ENCODE measurements around the gene MPZL2.

MPZL2 gene

GRCh38 chr11:118245936-118246562 is 18.0 kb downstream of the MPZL2 start:
- Histone ChIP-seq H3K27me3 (ENCODE audit: control insufficient read depth, insufficient read depth, low read length, poor library complexity, severe bottlenecking) (peaks cover 66% of the 10 kb centered on the region), H3K27ac (ENCODE audit: insufficient read depth, low read depth, low read length, poor library complexity, severe bottlenecking) (no peak overlapping the region), H3K9me3 (ENCODE audit: control insufficient read depth, low read length) (no peaks in the 10 kb centered on the region), H3K36me3 (ENCODE audit: control insufficient read depth, insufficient read depth, low read length) (no peaks in the 10 kb centered on the region), H3K4me1 (ENCODE audit: control insufficient read depth, insufficient read depth, low read length) (no peaks in the 10 kb centered on the region), H3K4me3 (ENCODE audit: insufficient read depth, low read depth, low read length) (no peak overlapping the region)
- WGBS, 2 experiments: 93% methylated on average over 3 of the region's 3 CpGs

GRCh38 chr11:118243993-118244762 is 19.9 kb downstream of the MPZL2 start:
- Histone ChIP-seq H3K27me3 (ENCODE audit: control insufficient read depth, insufficient read depth, low read length, poor library complexity, severe bottlenecking) (peaks cover 47% of the 10 kb centered on the region), H3K4me3 (ENCODE audit: insufficient read depth, low read depth, low read length) (no peak overlapping the region)
- 75 to 77% methylated on average over 3 of the region's 3 CpGs for WGBS, 2 experiments

DNA sequence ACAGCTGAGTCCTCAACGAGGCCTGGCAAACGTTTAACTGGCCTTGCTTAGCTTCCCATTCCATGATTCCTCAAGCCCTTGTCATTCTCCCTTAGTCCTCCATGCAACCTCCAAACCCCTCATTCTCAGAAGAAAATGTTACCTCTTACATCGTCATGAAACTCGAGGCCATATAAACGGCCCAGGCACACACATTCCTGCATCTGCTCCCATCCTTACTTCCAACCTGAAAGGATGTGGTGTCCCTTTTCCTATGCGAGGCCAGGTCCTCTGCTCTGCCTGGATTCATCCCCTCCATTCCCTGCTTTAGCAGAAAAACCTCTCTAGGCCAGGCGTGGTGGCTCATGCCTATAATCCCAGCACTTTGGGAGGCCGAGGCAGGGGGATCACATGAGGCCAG is 20.9 kb downstream of the MPZL2 start:
- Histone ChIP-seq H3K36me3 (ENCODE audit: control insufficient read depth, insufficient read depth, low read length) (no peaks in the 10 kb centered on the region), H3K27me3 (ENCODE audit: control insufficient read depth, insufficient read depth, low read length, poor library complexity, severe bottlenecking) (peaks cover 40% of the 10 kb centered on the region), H3K4me1 (ENCODE audit: control insufficient read depth, insufficient read depth, low read length) (no peaks in the 10 kb centered on the region), H3K9me3 (ENCODE audit: control insufficient read depth, low read length) (no peaks in the 10 kb centered on the region), H3K27ac (ENCODE audit: insufficient read depth, low read depth, low read length, poor library complexity, severe bottlenecking) (no peak overlapping the region), H3K4me3 (ENCODE audit: insufficient read depth, low read depth, low read length) (no peak overlapping the region)
- WGBS, 2 experiments: 80 to 81% methylated on average over 7 of the region's 8 CpGs

More at GRCh38 chr11:118243993-118244762, 19.9 kb downstream of the MPZL2 start:
- no peaks in the 10 kb centered on the region for H3K36me3 ChIP-seq (ENCODE audit: control insufficient read depth, insufficient read depth, low read length)
- no peak overlapping the region for H3K27ac ChIP-seq (ENCODE audit: insufficient read depth, low read depth, low read length, poor library complexity, severe bottlenecking)
- no peaks in the 10 kb centered on the region for H3K4me1 ChIP-seq (ENCODE audit: control insufficient read depth, insufficient read depth, low read length)
- no peaks in the 10 kb centered on the region for H3K9me3 ChIP-seq (ENCODE audit: control insufficient read depth, low read length)

GRCh38 chr11:118241764-118242098 is 22.4 kb downstream of the MPZL2 start:
- H3K27ac ChIP-seq (ENCODE audit: insufficient read depth, low read depth, low read length, poor library complexity, severe bottlenecking): no peak overlapping the region
- peaks cover 28% of the 10 kb centered on the region for H3K27me3 ChIP-seq (ENCODE audit: control insufficient read depth, insufficient read depth, low read length, poor library complexity, severe bottlenecking)
- no peaks in the 10 kb centered on the region for H3K36me3 ChIP-seq (ENCODE audit: control insufficient read depth, insufficient read depth, low read length)
- H3K4me1 ChIP-seq (ENCODE audit: control insufficient read depth, insufficient read depth, low read length): no peaks in the 10 kb centered on the region
- no peaks in the 10 kb centered on the region for H3K9me3 ChIP-seq (ENCODE audit: control insufficient read depth, low read length)
- 77 to 78% methylated on average over 1 of the region's 1 CpG for WGBS, 2 experiments
- H3K4me3 ChIP-seq (ENCODE audit: insufficient read depth, low read depth, low read length): no peak overlapping the region

GRCh38 chr11:118240999-118241763 is 22.9 kb downstream of the MPZL2 start:
- no peaks in the 10 kb centered on the region for H3K4me1 ChIP-seq (ENCODE audit: control insufficient read depth, insufficient read depth, low read length)
- no peak overlapping the region for H3K27ac ChIP-seq (ENCODE audit: insufficient read depth, low read depth, low read length, poor library complexity, severe bottlenecking)
- no peak overlapping the region for H3K4me3 ChIP-seq (ENCODE audit: insufficient read depth, low read depth, low read length)
- 92 to 94% methylated on average over 9 of the region's 9 CpGs for WGBS, 2 experiments
- no peaks in the 10 kb centered on the region for H3K36me3 ChIP-seq (ENCODE audit: control insufficient read depth, insufficient read depth, low read length)
- peaks cover 24% of the 10 kb centered on the region for H3K27me3 ChIP-seq (ENCODE audit: control insufficient read depth, insufficient read depth, low read length, poor library complexity, severe bottlenecking)
- no peaks in the 10 kb centered on the region for H3K9me3 ChIP-seq (ENCODE audit: control insufficient read depth, low read length)

- Histone ChIP-seq H3K27ac (ENCODE audit: insufficient read depth, low read depth, low read length, poor library complexity, severe bottlenecking) (no peak overlapping the region), H3K36me3 (ENCODE audit: control insufficient read depth, insufficient read depth, low read length) (no peaks in the 10 kb centered on the region), H3K27me3 (ENCODE audit: control insufficient read depth, insufficient read depth, low read length, poor library complexity, severe bottlenecking) (peaks cover 13% of the 10 kb centered on the region), H3K4me3 (ENCODE audit: insufficient read depth, low read depth, low read length) (no peak overlapping the region), H3K4me1 (ENCODE audit: control insufficient read depth, insufficient read depth, low read length) (no peaks in the 10 kb centered on the region), H3K9me3 (ENCODE audit: control insufficient read depth, low read length) (no peaks in the 10 kb centered on the region)
- 92 to 97% methylated on average over 3 to 5 of the region's 5 CpGs for WGBS, 2 experiments
Measured at GRCh38 chr11:118239509-118240205, 24.4 kb downstream of the MPZL2 start.

DNA sequence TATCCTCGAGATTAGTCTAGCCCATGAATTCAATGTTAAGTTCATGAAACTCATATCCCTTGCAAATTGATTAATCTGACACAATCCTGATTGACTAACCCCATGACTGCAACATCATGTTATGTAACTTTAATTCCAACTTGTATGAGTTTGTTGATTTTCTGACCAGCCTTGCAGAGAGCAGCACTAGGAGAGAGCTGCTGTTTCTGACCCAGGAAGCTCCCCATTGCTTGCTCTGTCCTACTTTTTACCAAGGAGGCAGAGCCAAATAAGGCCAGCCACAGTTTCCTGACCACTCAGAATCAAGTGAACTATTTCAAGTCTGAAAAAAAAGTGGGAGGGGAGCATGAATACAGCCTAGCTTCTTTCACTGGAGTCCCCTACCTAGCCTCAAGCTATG is 25.2 kb downstream of the MPZL2 start:
- H3K9me3 ChIP-seq (ENCODE audit: control insufficient read depth, low read length): no peaks in the 10 kb centered on the region
- no peaks in the 10 kb centered on the region for H3K36me3 ChIP-seq (ENCODE audit: control insufficient read depth, insufficient read depth, low read length)
- H3K4me3 ChIP-seq (ENCODE audit: insufficient read depth, low read depth, low read length): no peak overlapping the region
- H3K27me3 ChIP-seq (ENCODE audit: control insufficient read depth, insufficient read depth, low read length, poor library complexity, severe bottlenecking): peaks cover 9% of the 10 kb centered on the region
- no peak overlapping the region for H3K27ac ChIP-seq (ENCODE audit: insufficient read depth, low read depth, low read length, poor library complexity, severe bottlenecking)
- H3K4me1 ChIP-seq (ENCODE audit: control insufficient read depth, insufficient read depth, low read length): no peaks in the 10 kb centered on the region
- WGBS, 2 experiments: 94 to 95% methylated on average over 1 of the region's 1 CpG

DNA sequence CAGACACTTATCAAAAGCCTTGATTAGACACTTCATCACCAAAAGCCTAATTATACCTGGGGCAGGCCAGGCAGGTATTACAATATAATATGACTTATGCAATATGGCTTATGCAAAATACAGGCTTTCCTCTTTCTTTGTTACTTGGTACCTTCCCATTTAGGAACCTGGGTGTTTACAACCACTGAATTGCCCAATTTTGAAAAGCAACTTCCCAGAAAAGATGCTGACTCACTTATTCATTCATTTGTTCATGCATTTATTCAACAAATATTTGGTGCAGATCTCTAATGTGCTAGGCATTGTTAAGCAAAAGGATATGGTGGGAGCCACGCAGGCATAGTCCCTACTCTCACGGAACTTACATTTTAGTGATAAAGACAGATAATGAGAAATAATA is 25.7 kb downstream of the MPZL2 start:
- peaks cover 9% of the 10 kb centered on the region for H3K27me3 ChIP-seq (ENCODE audit: control insufficient read depth, insufficient read depth, low read length, poor library complexity, severe bottlenecking)
- H3K4me3 ChIP-seq (ENCODE audit: insufficient read depth, low read depth, low read length): no peak overlapping the region
- H3K27ac ChIP-seq (ENCODE audit: insufficient read depth, low read depth, low read length, poor library complexity, severe bottlenecking): no peak overlapping the region
- H3K36me3 ChIP-seq (ENCODE audit: control insufficient read depth, insufficient read depth, low read length): no peaks in the 10 kb centered on the region
- no peaks in the 10 kb centered on the region for H3K4me1 ChIP-seq (ENCODE audit: control insufficient read depth, insufficient read depth, low read length)
- 96 to 100% methylated on average over 1 to 2 of the region's 2 CpGs for WGBS, 2 experiments
- H3K9me3 ChIP-seq (ENCODE audit: control insufficient read depth, low read length): no peaks in the 10 kb centered on the region

- Histone ChIP-seq H3K27me3 (ENCODE audit: control insufficient read depth, insufficient read depth, low read length, poor library complexity, severe bottlenecking) (no peaks in the 10 kb centered on the region), H3K9me3 (ENCODE audit: control insufficient read depth, low read length) (no peaks in the 10 kb centered on the region), H3K36me3 (ENCODE audit: control insufficient read depth, insufficient read depth, low read length) (no peaks in the 10 kb centered on the region), H3K27ac (ENCODE audit: insufficient read depth, low read depth, low read length, poor library complexity, severe bottlenecking) (no peak overlapping the region), H3K4me3 (ENCODE audit: insufficient read depth, low read depth, low read length) (no peak overlapping the region), H3K4me1 (ENCODE audit: control insufficient read depth, insufficient read depth, low read length) (no peaks in the 10 kb centered on the region)
- WGBS, 2 experiments: 87 to 91% methylated on average over 2 of the region's 2 CpGs
Measured at GRCh38 chr11:118236170-118236569, 27.9 kb downstream of the MPZL2 start.

GRCh38 chr11:118234833-118235232 is 29.3 kb downstream of the MPZL2 start:
- H3K4me1 ChIP-seq (ENCODE audit: control insufficient read depth, insufficient read depth, low read length): no peaks in the 10 kb centered on the region
- no peak overlapping the region for H3K4me3 ChIP-seq (ENCODE audit: insufficient read depth, low read depth, low read length)
- WGBS, 2 experiments: 95 to 97% methylated on average over 4 of the region's 5 CpGs
- no peaks in the 10 kb centered on the region for H3K27me3 ChIP-seq (ENCODE audit: control insufficient read depth, insufficient read depth, low read length, poor library complexity, severe bottlenecking)
- no peaks in the 10 kb centered on the region for H3K9me3 ChIP-seq (ENCODE audit: control insufficient read depth, low read length)
- no peaks in the 10 kb centered on the region for H3K36me3 ChIP-seq (ENCODE audit: control insufficient read depth, insufficient read depth, low read length)
- H3K27ac ChIP-seq (ENCODE audit: insufficient read depth, low read depth, low read length, poor library complexity, severe bottlenecking): no peak overlapping the region
